B cell (primary cell): ENCODE results near the gene RMC1. TPM values are rescaled to one million over a fixed set of nuclear protein-coding genes. Genes with fewer than 3 reads are reported as not detected.
"Not testable (repeated sequence)": the region's sequence is repeated elsewhere in the genome, so short reads cannot be mapped to it uniquely, and the experiment has no call there.

ENCODE experiments used
- ATAC-seq: fragments of 200-7000 bp; cut with Tn5 transposase; one replicate; pipeline ENCODE4 v1.10.0; 2021; ENCODE audit warnings: low read depth, mild to moderate bottlenecking, moderate number of reproducible peaks, moderate library complexity
- CTCF ChIA-PET: fragments of 350-600 bp; sonication (Branson Sonifier 250); formaldehyde crosslinking; loops from one replicate; lab custom pipeline; 2021; ENCODE audit warnings: antibody characterized with exemption, inconsistent platforms; lab: Charles Lee
- POLR2A ChIA-PET: fragments of 350-600 bp; sonication (Branson Sonifier 250); formaldehyde crosslinking; loops from one replicate; lab custom pipeline; 2021; ENCODE audit warnings: antibody characterized with exemption; lab: Charles Lee
- DNase-seq: peaks from one replicate; pipeline ENCODE4 v3.0.0; 2013
- H2AFZ ChIP-seq: 2 replicates; pipeline ENCODE4 v1.6.1; 2012; ENCODE audit warnings: mild to moderate bottlenecking, low read depth, low read length; ENCODE audit not compliant: insufficient read depth, poor library complexity, severe bottlenecking
- H3K27ac ChIP-seq, 2 donors: 1 replicate in 1 of 2; 2 replicates in 1 of 2; pipeline ENCODE4 v1.5.1; 2012 to 2013; ENCODE audit warnings: low read length in 2 of 2, mild to moderate bottlenecking in 2 of 2, moderate library complexity in 1 of 2
- H3K27me3 ChIP-seq, 4 experiments: fragments of 200-600 bp in 1 of 4; sonication (generic) in 1 of 4; replicated peaks in 1 of 4; 1 replicate in 2 of 4; 2 replicates in 2 of 4; pipeline versions ENCODE4 v1.6.1 to v1.7.0; 2013 to 2016; ENCODE audit warnings: low read length in 3 of 4, mild to moderate bottlenecking in 2 of 4, mixed read lengths in 1 of 4, moderate library complexity in 1 of 4; ENCODE audit not compliant: insufficient read depth in 4 of 4, control insufficient read depth in 3 of 4; ENCODE audit errors: control extremely low read depth in 1 of 4
- H3K36me3 ChIP-seq, 2 experiments: replicated peaks in 1 of 2; 1 replicate in 1 of 2; 2 replicates in 1 of 2; pipeline versions ENCODE4 v1.6.1 to v1.7.1; 2013; ENCODE audit warnings: low read length in 1 of 2; ENCODE audit not compliant: insufficient read depth in 2 of 2, control insufficient read depth in 1 of 2; ENCODE audit errors: control extremely low read depth in 1 of 2, extremely low read depth in 1 of 2
- H3K4me1 ChIP-seq, 2 donors: fragments of 200-600 bp in 1 of 2; sonication (generic) in 1 of 2; 1 replicate in 1 of 2; 2 replicates in 1 of 2; pipeline versions ENCODE4 v1.5.1 to v1.6.1; 2013 to 2017; ENCODE audit warnings: low read length in 2 of 2; ENCODE audit not compliant: control insufficient read depth in 2 of 2, insufficient read depth in 2 of 2
- H3K4me2 ChIP-seq: replicated peaks from 2 replicates; pipeline ENCODE3; 2012; ENCODE audit warnings: mild to moderate bottlenecking, low read depth, low read length; ENCODE audit not compliant: poor library complexity, severe bottlenecking
- H3K4me3 ChIP-seq, 5 experiments: fragments of 200-600 bp in 1 of 5; sonication (generic) in 1 of 5; 1 replicate in 3 of 5; 2 replicates in 2 of 5; pipeline versions ENCODE4 v1.5.1 to v1.7.0; 2011 to 2016; ENCODE audit warnings: low read length in 4 of 5, mild to moderate bottlenecking in 4 of 5, low read depth in 2 of 5, control low read depth in 1 of 5, moderate library complexity in 1 of 5; ENCODE audit not compliant: insufficient read depth in 1 of 5; ENCODE audit errors: control extremely low read depth in 1 of 5, extremely low read depth in 1 of 5
- H3K79me2 ChIP-seq: fragments of 200-600 bp; sonication (generic); one replicate; pipeline ENCODE4 v1.6.0; 2016; ENCODE audit warnings: low read length; ENCODE audit not compliant: control insufficient read depth, insufficient read depth
- H3K9ac ChIP-seq: fragments of 200-600 bp; sonication (generic); 2 replicates; pipeline ENCODE4 v1.6.1; 2017; ENCODE audit warnings: mild to moderate bottlenecking, low read length, moderate library complexity
- H3K9me3 ChIP-seq, 3 donors: one replicate each; pipeline versions ENCODE4 v1.6.1 to v1.7.1; 2013; ENCODE audit warnings: low read length in 2 of 3; ENCODE audit not compliant: control insufficient read depth in 2 of 3, insufficient read depth in 1 of 3; ENCODE audit errors: control extremely low read depth in 1 of 3
- H4K20me1 ChIP-seq: 2 replicates; pipeline ENCODE4 v1.6.0; 2012; ENCODE audit warnings: mild to moderate bottlenecking, low read length; ENCODE audit not compliant: insufficient read depth, control insufficient read depth, poor library complexity, severe bottlenecking
- H3K27ac Mint-ChIP-seq: one replicate; pipeline ENCODE4 v1.8.0; 2021; ENCODE audit warnings: mixed read lengths
- H3K27me3 Mint-ChIP-seq: one replicate; pipeline ENCODE4 v1.8.0; 2021; ENCODE audit warnings: mixed read lengths
- H3K4me1 Mint-ChIP-seq: one replicate; pipeline ENCODE4 v1.8.0; 2021; ENCODE audit warnings: mixed read lengths
- H3K4me3 Mint-ChIP-seq: one replicate; pipeline ENCODE4 v1.8.0; 2021; ENCODE audit warnings: mixed read lengths
- H3K9me3 Mint-ChIP-seq: one replicate; pipeline ENCODE4 v1.8.0; 2022; ENCODE audit warnings: mixed read lengths; ENCODE audit not compliant: insufficient read depth
- CTCF ChIP-seq: fragments of 200-600 bp; IDR thresholded peaks from one replicate; pipeline ENCODE4 v1.8.0; 2022; ENCODE audit warnings: antibody characterized with exemption, mild to moderate bottlenecking
- EZH2 ChIP-seq: IDR thresholded peaks from 2 replicates; pipeline ENCODE4 v1.6.1; 2012; ENCODE audit warnings: borderline replicate concordance, low read depth, mild to moderate bottlenecking, moderate library complexity, low read length; ENCODE audit not compliant: insufficient read depth, poor library complexity, severe bottlenecking
- WGBS: methylation state at CpG from one replicate; pipeline ENCODE4 v1.1.5; 2013; ENCODE audit warnings: missing lambda C conversion rate; ENCODE audit not compliant: insufficient coverage; 5-methylcytosine and 5-hydroxymethylcytosine counted together
- intact Hi-C: fragments of 100-400 bp; cut with micrococcal nuclease; formaldehyde crosslinking; loops from one replicate; pipeline ENCODE4 v1.10.0; 2022
- polyA plus RNA-seq: library from polyadenylated mRNA; depleted of rRNA; stranded (reverse); fragments of >200 nt; gene quantifications from 2 replicates; pipeline ENCODE4 v1.2.3, GENCODE V29; 2012
- total RNA-seq, 2 donors: library from RNA; stranded (reverse); fragments of 120-200 nt in 1 of 2; gene quantifications; 1 replicate in 1 of 2; 2 replicates in 1 of 2; pipeline versions ENCODE4 v1.2.3 to v1.2.4, GENCODE V29; 2013 to 2022

The RMC1 gene
- total and polyA plus RNA-seq, 2 donors (not counting 1 experiment from before 2014, with no cell fraction given), result 77.3 to 137 TPM

GRCh38 chr18:23575309-23575651 is 72.0 kb downstream of the RMC1 start:
- WGBS, result 100% methylated on average over 1 of the region's 7 CpGs
- Histone ChIP-seq H3K27me3 (no peaks in the 10 kb centered on the region), H2AFZ (no peak overlapping the region), H3K36me3 (peaks cover 3 to 33% of the 10 kb centered on the region in 2 experiments), H3K27ac (no peak overlapping the region), H3K4me2 (no peak overlapping the region), H3K4me1 (peaks cover 4 to 8% of the 10 kb centered on the region in 2 donors), H3K4me3 (no peak overlapping the region), H3K9ac (no peak overlapping the region), H4K20me1 (peaks cover 18% of the 10 kb centered on the region), H3K79me2 (peaks cover 36% of the 10 kb centered on the region), H3K9me3 (no peaks in the 10 kb centered on the region)
- H3K27me3 Mint-ChIP-seq, result no peaks in the 10 kb centered on the region
- TF ChIP-seq CTCF (no peak), EZH2 (no peak)
- H3K9me3 Mint-ChIP-seq, result no peaks in the 10 kb centered on the region
- H3K4me3 Mint-ChIP-seq, result no peak overlapping the region
- DNase-seq (no peak), ATAC-seq (no peak)
- ChIA-PET CTCF (no interaction called here), POLR2A (no interaction called here)
- peaks cover 27% of the 10 kb centered on the region for H3K4me1 Mint-ChIP-seq
- intact Hi-C loops, result no loop called here
- no peak overlapping the region for H3K27ac Mint-ChIP-seq

- H3K9me3 Mint-ChIP-seq, H3K27me3 ChIP-seq, H3K4me2 ChIP-seq, H2AFZ ChIP-seq, H3K9ac ChIP-seq, ATAC-seq, POLR2A ChIA-PET, H3K4me3 Mint-ChIP-seq, H3K4me3 ChIP-seq, H3K27ac ChIP-seq, H3K9me3 ChIP-seq, H3K4me1 ChIP-seq, intact Hi-C loops, DNase-seq, H3K27ac Mint-ChIP-seq, CTCF ChIA-PET, H3K27me3 Mint-ChIP-seq: not testable (repeated sequence)
- Histone ChIP-seq H4K20me1 (peaks cover 24% of the 10 kb centered on the region), H3K79me2 (peaks cover 58% of the 10 kb centered on the region), H3K36me3 (peaks cover 3 to 31% of the 10 kb centered on the region in 2 experiments)
- 98% methylated on average over 20 of the region's 24 CpGs for WGBS
- H3K4me1 Mint-ChIP-seq, result peaks cover 29% of the 10 kb centered on the region
Observed at GRCh38 chr18:23577521-23577920, 74.2 kb downstream of the RMC1 start.
